ENCODE measurements around the gene PUS10.
"Not testable (repeated sequence)": the region's sequence is repeated elsewhere in the genome, so short reads cannot be mapped to it uniquely, and the experiment has no call there.

Gene PUS10

GRCh38 chr2:60906395-60906794 lies 111.7 kb downstream of the PUS10 start:
- H3K4me3 ChIP-seq (ENCODE audit: low read depth, low read length): no peak overlapping the region
- TF ChIP-seq, protein P1, sequence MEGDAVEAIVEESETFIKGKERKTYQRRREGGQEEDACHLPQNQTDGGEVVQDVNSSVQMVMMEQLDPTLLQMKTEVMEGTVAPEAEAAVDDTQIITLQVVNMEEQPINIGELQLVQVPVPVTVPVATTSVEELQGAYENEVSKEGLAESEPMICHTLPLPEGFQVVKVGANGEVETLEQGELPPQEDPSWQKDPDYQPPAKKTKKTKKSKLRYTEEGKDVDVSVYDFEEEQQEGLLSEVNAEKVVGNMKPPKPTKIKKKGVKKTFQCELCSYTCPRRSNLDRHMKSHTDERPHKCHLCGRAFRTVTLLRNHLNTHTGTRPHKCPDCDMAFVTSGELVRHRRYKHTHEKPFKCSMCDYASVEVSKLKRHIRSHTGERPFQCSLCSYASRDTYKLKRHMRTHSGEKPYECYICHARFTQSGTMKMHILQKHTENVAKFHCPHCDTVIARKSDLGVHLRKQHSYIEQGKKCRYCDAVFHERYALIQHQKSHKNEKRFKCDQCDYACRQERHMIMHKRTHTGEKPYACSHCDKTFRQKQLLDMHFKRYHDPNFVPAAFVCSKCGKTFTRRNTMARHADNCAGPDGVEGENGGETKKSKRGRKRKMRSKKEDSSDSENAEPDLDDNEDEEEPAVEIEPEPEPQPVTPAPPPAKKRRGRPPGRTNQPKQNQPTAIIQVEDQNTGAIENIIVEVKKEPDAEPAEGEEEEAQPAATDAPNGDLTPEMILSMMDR (IDR thresholded peaks at IDR 0.05; ENCODE audit: control insufficient read depth, extremely low read depth, insufficient read depth): no peak

DNA sequence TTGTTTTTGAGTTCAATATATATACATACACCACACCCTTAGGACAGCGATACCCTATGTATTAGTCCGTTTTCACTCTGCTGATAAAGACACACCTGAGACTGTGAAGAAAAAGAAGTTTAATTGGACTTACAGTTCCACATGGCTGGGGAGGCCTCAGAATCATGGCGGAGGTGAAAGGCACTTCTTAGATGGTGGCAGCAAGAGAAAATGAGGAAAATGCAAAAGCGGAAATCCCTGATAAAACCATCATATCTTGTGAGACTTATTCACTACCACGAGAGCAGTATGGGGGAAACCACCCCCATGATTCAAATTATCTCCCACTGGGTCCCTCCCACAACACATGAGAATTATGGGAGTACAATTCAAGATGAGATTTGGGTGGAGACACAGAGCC lies 112.2 kb downstream of the PUS10 start:
- H3K4me3 ChIP-seq (ENCODE audit: low read depth, low read length); DNase-seq (ENCODE audit: low read depth): not testable (repeated sequence)

More at GRCh38 chr2:60906395-60906794, 111.7 kb downstream of the PUS10 start:
- no peak for DNase-seq (ENCODE audit: low read depth)

DNA sequence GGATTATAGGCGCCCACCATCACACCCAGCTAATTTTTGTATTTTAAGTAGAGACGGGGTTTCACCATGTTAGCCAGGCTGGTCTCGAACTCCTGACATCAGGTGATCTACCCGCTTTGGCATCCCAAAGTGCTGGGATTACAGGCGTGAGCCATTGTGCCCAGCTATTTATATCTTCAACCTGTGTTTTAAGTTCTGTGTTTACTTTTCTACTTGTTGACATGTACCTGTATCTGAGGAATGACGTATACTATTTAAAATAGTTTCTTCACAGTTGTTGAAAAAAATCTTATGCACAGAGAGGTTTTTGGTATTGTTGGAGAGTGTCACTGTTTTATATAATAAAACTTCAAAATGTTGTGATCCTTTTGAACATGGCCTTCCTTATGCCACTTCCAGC lies 116.8 kb downstream of the PUS10 start:
- DNase-seq (ENCODE audit: low read depth); H3K4me3 ChIP-seq (ENCODE audit: low read depth, low read length): not testable (repeated sequence)

DNA sequence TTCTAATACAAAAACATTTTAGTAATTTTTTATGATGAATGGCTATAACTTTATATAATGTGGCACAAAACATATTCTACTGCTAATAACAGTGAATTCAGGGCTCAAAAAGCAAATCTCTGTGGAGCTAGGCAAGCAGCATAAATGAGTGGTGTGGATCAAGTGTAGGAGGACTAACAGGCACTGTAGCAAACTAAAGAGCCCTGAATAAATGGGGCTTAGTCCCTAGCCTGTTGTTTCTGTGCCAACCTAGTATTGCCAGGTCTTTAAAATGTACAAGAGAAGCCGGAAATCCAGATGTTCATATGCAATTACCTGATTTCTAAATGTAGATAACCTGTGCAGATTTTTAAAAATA lies 118.2 kb downstream of the PUS10 start:
- DNase-seq (ENCODE audit: low read depth): no peak
- TF ChIP-seq, protein P1 (IDR thresholded peaks at IDR 0.05; ENCODE audit: control insufficient read depth, extremely low read depth, insufficient read depth): no peak
- H3K4me3 ChIP-seq (ENCODE audit: low read depth, low read length): no peak overlapping the region

GRCh38 chr2:60899230-60899891 lies 118.7 kb downstream of the PUS10 start:
- TF ChIP-seq, protein P1 (IDR thresholded peaks at IDR 0.05; ENCODE audit: control insufficient read depth, extremely low read depth, insufficient read depth): no peak
- no peak overlapping the region for H3K4me3 ChIP-seq (ENCODE audit: low read depth, low read length)
- no peak for DNase-seq (ENCODE audit: low read depth)

GRCh38 chr2:60898567-60898966 lies 119.5 kb downstream of the PUS10 start:
- no peak overlapping the region for H3K4me3 ChIP-seq (ENCODE audit: low read depth, low read length)
- TF ChIP-seq, protein P1 (IDR thresholded peaks at IDR 0.05; ENCODE audit: control insufficient read depth, extremely low read depth, insufficient read depth): no peak
- DNase-seq (ENCODE audit: low read depth): no peak

Data from LNCaP clone FGC (cell line).